ENCODE results near the gene FUOM. TPM values are rescaled to one million over a fixed set of nuclear protein-coding genes. Genes with fewer than 3 reads are reported as not detected.

Gene FUOM
- total RNA-seq, 4 donors from 2014 or later, result 7.9 to 12.2 (median 10.5) TPM

DNA sequence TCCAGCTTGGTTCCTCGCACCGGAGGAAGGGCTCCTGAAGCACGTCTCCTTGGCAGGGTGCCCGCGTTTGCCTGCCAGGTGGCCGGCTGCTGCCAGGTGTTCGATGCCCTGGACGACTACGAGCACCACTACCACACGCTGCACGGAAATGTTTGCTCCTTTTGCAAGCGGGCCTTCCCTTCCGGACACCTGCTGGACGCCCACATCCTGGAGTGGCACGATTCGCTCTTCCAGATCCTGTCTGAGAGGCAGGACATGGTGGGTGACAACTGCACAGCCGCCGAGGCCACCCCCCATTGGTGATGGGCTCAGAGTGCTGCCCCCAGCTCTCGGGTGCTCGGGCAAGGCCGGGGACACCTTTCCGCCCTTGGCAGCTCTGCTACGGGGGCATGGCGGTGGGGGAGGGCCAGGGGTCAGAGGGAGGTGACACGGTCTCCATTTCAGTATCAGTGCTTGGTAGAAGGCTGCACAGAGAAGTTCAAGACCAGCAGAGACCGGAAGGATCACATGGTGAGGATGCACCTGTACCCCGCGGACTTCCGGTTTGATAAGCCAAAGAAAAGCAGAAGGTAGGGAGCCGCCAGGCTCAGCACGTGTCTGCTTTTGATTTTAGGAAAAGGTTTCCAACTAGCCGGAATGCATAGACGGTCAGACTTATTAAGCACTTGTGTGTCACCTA lies 48.0 kb downstream of the FUOM start:
- peak overlapping the region; percentile 94 to 98 (median 96) for H3K27ac ChIP-seq (replicated peaks in 1 of 4)
- peaks cover 10 to 46% (median 35%) of the 10 kb centered on the region in 4 donors for H3K36me3 ChIP-seq
- H3K27me3 ChIP-seq, result no peaks in the 10 kb centered on the region
- no peak for DNase-seq (ENCODE audit: extremely low spot score)
- intact Hi-C loops (cut with DNase I), result loop anchor here (5.0 kb wide), 1 partner anchor 67 kb away; the partner anchor contains the start of gene PAOX
- TF ChIP-seq CTCF (IDR thresholded peaks at IDR 0.05) (no peak), POLR2AphosphoS5 (IDR thresholded peaks at IDR 0.05) (no peak), EP300 (IDR thresholded peaks at IDR 0.05) (no peak), POLR2A (IDR thresholded peaks at IDR 0.05; ENCODE audit: low read depth) (no peak)
- H3K4me1 ChIP-seq, result peaks cover 15 to 48% (median 45%) of the 10 kb centered on the region in 4 donors
- WGBS, result 90% methylated on average over 26 of the region's 33 CpGs
- H3K9me3 ChIP-seq, result no peaks in the 10 kb centered on the region
- peak overlapping the region in 2 of 4 donors; percentile 99 to 100 for H3K4me3 ChIP-seq

DNA sequence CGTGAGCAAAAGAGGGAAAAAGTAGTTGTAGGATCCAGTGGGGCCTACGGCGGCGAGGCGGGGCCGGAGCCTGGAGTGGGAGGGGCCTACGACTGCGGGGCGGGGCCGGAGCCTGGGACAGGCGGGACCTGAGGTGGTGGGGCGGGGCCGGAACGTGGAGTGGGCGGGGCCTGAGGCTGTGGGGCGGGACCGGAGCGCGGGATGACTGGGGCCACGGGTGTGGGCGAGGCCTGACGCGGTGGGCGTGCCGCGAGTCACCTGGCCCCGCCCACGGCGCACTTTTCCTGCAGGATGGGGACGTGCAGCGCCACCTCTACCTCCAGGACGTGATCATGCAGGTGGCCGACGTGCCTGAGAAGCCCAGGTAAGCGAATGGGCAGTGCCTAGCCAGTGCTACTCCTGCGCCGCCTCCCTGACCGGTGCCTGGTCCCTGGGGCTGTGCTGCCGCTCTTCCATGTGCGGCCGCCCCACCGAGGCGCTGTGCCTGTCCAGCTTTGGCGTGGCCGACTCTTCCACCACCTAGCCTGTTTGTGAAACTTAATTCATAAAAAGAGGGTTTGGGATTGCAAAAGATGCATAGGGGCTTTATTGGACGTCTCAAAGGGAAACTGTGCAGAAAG lies 48.6 kb downstream of the FUOM start:
- peak; percentile 98 for DNase-seq (ENCODE audit: extremely low spot score)
- Histone ChIP-seq H3K9me3 (no peaks in the 10 kb centered on the region), H3K4me1 (peaks cover 15 to 54% (median 49%) of the 10 kb centered on the region in 4 donors), H3K36me3 (peaks cover 10 to 50% (median 35%) of the 10 kb centered on the region in 4 donors), H3K27ac (replicated peaks in 1 of 4) (peak overlapping the region; percentile 94 to 98 (median 96)), H3K27me3 (no peaks in the 10 kb centered on the region), H3K4me3 (peak overlapping the region; percentile 90 to 100 (median 96))
- intact Hi-C loops (cut with DNase I), result no loop called here
- WGBS, result 19% methylated on average over 34 of the region's 46 CpGs
- no peak for TF ChIP-seq POLR2A (IDR thresholded peaks at IDR 0.05; ENCODE audit: low read depth)
- TF ChIP-seq CTCF (IDR thresholded peaks at IDR 0.05), result peak in 1 of 3 experiments; percentile 3
- no peak for TF ChIP-seq EP300 (IDR thresholded peaks at IDR 0.05)
- TF ChIP-seq POLR2AphosphoS5 (IDR thresholded peaks at IDR 0.05), result no peak

DNA sequence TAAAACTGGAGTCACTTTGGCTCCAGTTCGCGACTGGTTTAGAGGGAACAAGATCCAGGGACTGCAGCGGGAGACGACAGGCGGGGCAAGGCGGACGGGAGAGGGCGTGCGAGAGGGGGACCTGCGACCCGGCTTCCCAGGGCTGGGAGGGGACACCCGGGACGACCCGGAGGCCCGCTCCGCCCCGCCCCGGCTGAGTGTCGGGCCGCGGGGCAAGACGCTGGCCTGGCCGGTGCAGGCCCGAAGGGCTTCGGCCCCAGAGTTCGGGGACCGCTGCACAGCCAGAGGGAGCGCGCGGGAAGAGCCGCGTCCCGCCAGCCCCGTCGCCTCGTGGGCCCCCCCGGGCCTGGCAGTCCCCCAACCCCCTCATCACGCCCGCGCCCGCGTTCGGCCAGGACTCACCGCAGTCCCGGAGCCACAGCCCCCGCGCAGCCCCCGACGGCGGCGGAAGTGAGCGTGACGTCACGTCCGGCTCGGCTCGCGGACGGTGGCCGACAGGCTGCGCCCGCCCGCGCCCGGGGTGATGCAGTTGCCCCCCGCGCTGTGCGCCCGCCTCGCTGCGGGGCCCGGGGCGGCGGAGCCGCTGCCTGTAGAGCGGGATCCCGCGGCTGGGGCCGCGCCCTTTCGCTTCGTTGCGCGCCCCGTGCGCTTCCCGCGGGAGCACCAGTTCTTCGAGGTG lies 49.3 kb downstream of the FUOM start, which contains the start of the genes TUBGCP2 and ZNF511:
Gene TUBGCP2 (minus strand): TSS at position 452 of the 679 bp plus-strand sequence. CDS start 5,931 bp downstream, outside the sequence.
Gene ZNF511 (plus strand): TSS at position 494 of the 679 bp plus-strand sequence. CDS start 30 bp downstream, at position 524.
- peak; percentile 94 for DNase-seq (ENCODE audit: extremely low spot score)
- Histone ChIP-seq H3K9me3 (no peaks in the 10 kb centered on the region), H3K27ac (replicated peaks in 1 of 4) (peak within 1 kb of the TSS; percentile 94 to 98 (median 96)), H3K4me1 (peaks cover 15 to 51% (median 49%) of the 10 kb centered on the region in 4 donors), H3K4me3 (peak within 1 kb of the TSS; percentile 90 to 100 (median 96)), H3K36me3 (peaks cover 10 to 53% (median 37%) of the 10 kb centered on the region in 4 donors), H3K27me3 (no peaks in the 10 kb centered on the region)
- WGBS, result 0% methylated on average over 22 of the region's 89 CpGs
- intact Hi-C loops (cut with DNase I), result no loop called here
- TF ChIP-seq POLR2A (IDR thresholded peaks at IDR 0.05; ENCODE audit: low read depth) (peak; percentile 51), EP300 (IDR thresholded peaks at IDR 0.05) (no peak), POLR2AphosphoS5 (IDR thresholded peaks at IDR 0.05) (peak; percentile 83 to 91), CTCF (IDR thresholded peaks at IDR 0.05) (peak in 1 of 3 experiments; percentile 40)

- H3K9me3 ChIP-seq, result no peaks in the 10 kb centered on the region
- DNase-seq (ENCODE audit: extremely low spot score), result no peak
- H3K36me3 ChIP-seq, result peaks cover 10 to 54% (median 39%) of the 10 kb centered on the region in 4 donors
- peak; percentile 43 to 55 (median 45) for TF ChIP-seq CTCF (IDR thresholded peaks at IDR 0.05)
- no peak for TF ChIP-seq POLR2AphosphoS5 (IDR thresholded peaks at IDR 0.05)
- H3K27me3 ChIP-seq, result no peaks in the 10 kb centered on the region
- H3K4me1 ChIP-seq, result peaks cover 15 to 56% (median 54%) of the 10 kb centered on the region in 4 donors
- intact Hi-C loops (cut with DNase I), result no loop called here
- H3K27ac ChIP-seq (replicated peaks in 1 of 4), result peak overlapping the region; percentile 94 to 98 (median 96)
- 6% methylated on average over 25 of the region's 25 CpGs for WGBS
- H3K4me3 ChIP-seq, result peak overlapping the region; percentile 90 to 100 (median 96)
These were observed 49.9 kb downstream of the FUOM start for GRCh38 chr10:133307776-133308420.

Measured in esophagus muscularis mucosa (tissue), 4 donors.